Pancreas (tissue), 10 donors: ENCODE results near the gene B4GALNT4. TPM values are rescaled to one million over a fixed set of nuclear protein-coding genes. Genes with fewer than 3 reads are reported as not detected.

Source experiments
- ATAC-seq, 4 donors: fragments of 200-7000 bp; cut with Tn5 transposase; one replicate each; pipeline versions ENCODE4 v1.8.0 to v1.9.1; 2020; ENCODE audit warnings: mild to moderate bottlenecking in 4 of 4, moderate library complexity in 4 of 4
- DNase-seq, 6 donors: peaks; one replicate each; pipeline ENCODE4 v3.0.0-alpha.2; 2020
- FAIRE-seq: peaks from 2 replicates; lab custom pipeline; 2012; peaks lifted over from hg19 to GRCh38; lab: Jason Lieb, UNC
- H3K27ac ChIP-seq, 4 donors: fragments of 200-600 bp; sonication (generic); 1 replicate in 3 of 4; 2 replicates in 1 of 4; pipeline versions ENCODE4 v1.5.0 to v1.8.0; 2020
- H3K27me3 ChIP-seq, 4 donors: fragments of 200-600 bp; one replicate each; pipeline ENCODE4 v1.8.0; 2021
- H3K36me3 ChIP-seq, 3 donors: fragments of 200-600 bp; sonication (generic) in 1 of 3; one replicate each; pipeline versions ENCODE4 v1.5.0 to v1.8.0; 2020 to 2021
- H3K4me1 ChIP-seq, 3 donors: fragments of 200-600 bp; one replicate each; pipeline ENCODE4 v1.8.0; 2021
- H3K4me3 ChIP-seq, 4 donors: fragments of 200-600 bp; sonication (generic) in 2 of 4; one replicate each; pipeline versions ENCODE4 v1.5.0 to v1.8.0; 2020 to 2021
- H3K9me3 ChIP-seq, 4 donors: fragments of 200-600 bp; one replicate each; pipeline ENCODE4 v1.8.0; 2021
- WGBS, 2 donors: extraction: QIAGEN DNeasy Blood & Tissue Kit; methylation state at CpG; one replicate each; pipeline ENCODE4 v1.1.7; 2013; 5-methylcytosine and 5-hydroxymethylcytosine counted together
- intact Hi-C, 3 donors: fragments of 100-400 bp; cut with DNase I; formaldehyde crosslinking; loops; one replicate each; pipeline versions ENCODE4 v1.11.1 to v1.14.2; 2022
- polyA plus RNA-seq, 2 donors: library from polyadenylated mRNA; stranded (reverse); fragments of 200-250 nt; gene quantifications; one replicate each; pipeline ENCODE4 v1.2.3, GENCODE V29; 2013
- total RNA-seq, 6 donors: library from RNA; stranded (reverse); fragmentation: NEBNext Ultra II Directional in 4 of 6; extraction: Animal tissue kit (Norgen Biotek cat#: 25700) in 4 of 6; gene quantifications; one replicate each; pipeline versions ENCODE4 v1.2.1 to v1.2.4, GENCODE V29; 2021 to 2023
- TF ChIP-seq, protein P1 (sequence below), 4 donors: fragments of 200-600 bp; sonication (generic) in 3 of 4; IDR thresholded peaks; one replicate each; pipeline versions ENCODE4 v1.5.0 to v1.8.0; 2021; ENCODE audit warnings: antibody characterized with exemption in 4 of 4
- donor health status: healthy with polysubstance abuse.
- donor health status: DM: no; HTN: no; CAD: no; lungs with moderate emphysema.
- donor health status: DM: no; HTN: no; CAD: no.
- donor health status: control.
- donor health status: control.
- donor health status: Bipolar disorder and iron deficiency.
- donor health status: DM: yes; HTN: yes; CAD: no.
- donor health status: DM: no; HTN: no; CAD: no.
- donor health status: DM: no; HTN: no; CAD: no.
- donor health status: DM: yes; HTN: yes; CAD: no.

Gene B4GALNT4
- total and polyA plus RNA-seq, 8 donors = 0.95 to 25.9 (median 2.0) TPM

DNA sequence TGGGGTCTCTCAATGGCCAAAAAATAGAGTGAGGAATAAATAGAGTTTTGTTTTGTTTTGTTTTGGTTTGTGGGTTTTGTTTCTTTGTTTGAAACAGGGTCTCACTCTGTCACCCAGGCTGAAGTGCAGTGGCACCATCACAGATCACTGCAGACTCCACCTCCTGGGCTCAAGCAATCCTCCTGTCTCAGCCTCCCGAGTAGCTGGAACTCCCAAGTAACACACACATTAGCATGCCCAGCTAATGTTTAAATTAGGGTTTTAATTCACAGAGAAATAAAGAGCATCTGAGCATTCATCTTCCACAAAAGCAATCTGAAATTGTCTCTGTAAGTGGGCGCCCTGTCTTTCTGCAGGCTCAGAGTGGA is 39.4 kb upstream of the B4GALNT4 start:
- H3K4me1 ChIP-seq = peaks cover 0 to 15% (median 7%) of the 10 kb centered on the region in 3 donors
- ATAC-seq (no peak), DNase-seq (no peak), FAIRE-seq (no peak)
- no peak overlapping the region for H3K4me3 ChIP-seq
- intact Hi-C loops = no loop called here
- H3K27me3 ChIP-seq = no peaks in the 10 kb centered on the region
- H3K27ac ChIP-seq = no peak overlapping the region
- TF ChIP-seq, protein P1, sequence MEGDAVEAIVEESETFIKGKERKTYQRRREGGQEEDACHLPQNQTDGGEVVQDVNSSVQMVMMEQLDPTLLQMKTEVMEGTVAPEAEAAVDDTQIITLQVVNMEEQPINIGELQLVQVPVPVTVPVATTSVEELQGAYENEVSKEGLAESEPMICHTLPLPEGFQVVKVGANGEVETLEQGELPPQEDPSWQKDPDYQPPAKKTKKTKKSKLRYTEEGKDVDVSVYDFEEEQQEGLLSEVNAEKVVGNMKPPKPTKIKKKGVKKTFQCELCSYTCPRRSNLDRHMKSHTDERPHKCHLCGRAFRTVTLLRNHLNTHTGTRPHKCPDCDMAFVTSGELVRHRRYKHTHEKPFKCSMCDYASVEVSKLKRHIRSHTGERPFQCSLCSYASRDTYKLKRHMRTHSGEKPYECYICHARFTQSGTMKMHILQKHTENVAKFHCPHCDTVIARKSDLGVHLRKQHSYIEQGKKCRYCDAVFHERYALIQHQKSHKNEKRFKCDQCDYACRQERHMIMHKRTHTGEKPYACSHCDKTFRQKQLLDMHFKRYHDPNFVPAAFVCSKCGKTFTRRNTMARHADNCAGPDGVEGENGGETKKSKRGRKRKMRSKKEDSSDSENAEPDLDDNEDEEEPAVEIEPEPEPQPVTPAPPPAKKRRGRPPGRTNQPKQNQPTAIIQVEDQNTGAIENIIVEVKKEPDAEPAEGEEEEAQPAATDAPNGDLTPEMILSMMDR (IDR thresholded peaks at IDR 0.05) = no peak
- WGBS, 2 donors = 84 to 87% methylated on average over 2 of the region's 2 CpGs
- no peaks in the 10 kb centered on the region for H3K36me3 ChIP-seq
- no peaks in the 10 kb centered on the region for H3K9me3 ChIP-seq

DNA sequence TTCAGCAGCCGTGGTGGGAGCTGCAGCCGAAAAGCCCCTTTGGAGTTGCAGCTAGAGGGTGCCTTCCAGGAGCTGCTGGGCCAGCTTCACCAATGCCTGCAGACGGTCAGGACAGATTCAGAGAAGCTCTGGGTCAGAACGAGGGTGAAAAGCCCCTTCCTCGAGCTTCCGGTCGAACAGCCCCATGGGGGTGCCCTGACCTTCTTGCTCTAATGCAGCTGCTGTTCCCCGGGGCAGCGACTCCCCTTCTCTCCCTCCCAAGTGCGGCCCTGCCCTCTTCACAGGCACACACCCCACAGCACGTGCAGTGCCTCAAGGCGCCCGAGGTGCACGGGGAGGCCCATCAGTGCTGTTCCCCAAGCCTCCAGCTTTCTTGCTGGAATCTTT is 39.0 kb upstream of the B4GALNT4 start:
- Histone ChIP-seq H3K27me3 (no peaks in the 10 kb centered on the region), H3K4me3 (no peak overlapping the region), H3K4me1 (peaks cover 0 to 15% (median 7%) of the 10 kb centered on the region in 3 donors), H3K36me3 (no peaks in the 10 kb centered on the region), H3K27ac (no peak overlapping the region), H3K9me3 (no peaks in the 10 kb centered on the region)
- intact Hi-C loops = no loop called here
- WGBS, 2 donors = 70 to 77% methylated on average over 14 of the region's 14 CpGs
- no peak for FAIRE-seq
- TF ChIP-seq, protein P1 (IDR thresholded peaks at IDR 0.05) = no peak
- no peak for ATAC-seq
- no peak for DNase-seq

DNA sequence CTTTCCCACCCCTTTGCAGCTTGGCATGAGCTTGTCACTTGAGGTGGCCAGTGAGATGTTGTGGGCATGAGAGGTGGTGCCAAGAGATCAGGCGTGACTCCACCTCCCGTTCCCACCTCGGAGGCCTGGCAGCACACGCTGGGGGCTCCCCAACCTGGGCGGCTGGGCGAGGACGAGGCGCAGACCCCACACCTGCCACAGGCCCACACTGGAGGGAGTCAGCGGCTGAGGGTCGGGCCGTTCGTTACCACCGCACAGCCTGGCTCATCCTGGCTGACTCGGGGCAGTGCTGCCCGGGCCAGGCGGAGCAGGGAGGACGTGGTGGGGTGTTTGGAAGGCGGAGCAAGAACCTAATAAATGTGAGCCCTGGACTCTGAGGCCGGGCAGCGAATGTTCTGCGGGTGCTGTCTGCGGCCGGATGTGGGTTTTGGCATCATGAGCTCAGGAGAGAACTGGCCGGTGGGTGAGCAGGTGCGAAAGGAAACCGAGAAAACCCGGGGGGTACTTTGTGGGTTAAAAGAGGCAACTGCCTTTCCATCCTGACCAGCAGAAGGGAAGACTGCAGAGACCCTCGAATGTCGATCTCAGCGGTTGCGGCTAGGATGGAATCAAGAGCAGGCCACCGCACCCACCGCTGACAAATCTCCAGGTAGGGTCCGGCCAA is 38.5 kb upstream of the B4GALNT4 start:
- DNase-seq (no peak), FAIRE-seq (no peak), ATAC-seq (no peak)
- Histone ChIP-seq H3K36me3 (no peaks in the 10 kb centered on the region), H3K27me3 (no peaks in the 10 kb centered on the region), H3K4me1 (peaks cover 0 to 15% (median 7%) of the 10 kb centered on the region in 3 donors), H3K9me3 (no peaks in the 10 kb centered on the region), H3K27ac (no peak overlapping the region), H3K4me3 (no peak overlapping the region)
- TF ChIP-seq, protein P1 (IDR thresholded peaks at IDR 0.05) = no peak
- intact Hi-C loops = no loop called here
- WGBS, 2 donors = 77 to 86% methylated on average over 34 of the region's 34 CpGs

DNA sequence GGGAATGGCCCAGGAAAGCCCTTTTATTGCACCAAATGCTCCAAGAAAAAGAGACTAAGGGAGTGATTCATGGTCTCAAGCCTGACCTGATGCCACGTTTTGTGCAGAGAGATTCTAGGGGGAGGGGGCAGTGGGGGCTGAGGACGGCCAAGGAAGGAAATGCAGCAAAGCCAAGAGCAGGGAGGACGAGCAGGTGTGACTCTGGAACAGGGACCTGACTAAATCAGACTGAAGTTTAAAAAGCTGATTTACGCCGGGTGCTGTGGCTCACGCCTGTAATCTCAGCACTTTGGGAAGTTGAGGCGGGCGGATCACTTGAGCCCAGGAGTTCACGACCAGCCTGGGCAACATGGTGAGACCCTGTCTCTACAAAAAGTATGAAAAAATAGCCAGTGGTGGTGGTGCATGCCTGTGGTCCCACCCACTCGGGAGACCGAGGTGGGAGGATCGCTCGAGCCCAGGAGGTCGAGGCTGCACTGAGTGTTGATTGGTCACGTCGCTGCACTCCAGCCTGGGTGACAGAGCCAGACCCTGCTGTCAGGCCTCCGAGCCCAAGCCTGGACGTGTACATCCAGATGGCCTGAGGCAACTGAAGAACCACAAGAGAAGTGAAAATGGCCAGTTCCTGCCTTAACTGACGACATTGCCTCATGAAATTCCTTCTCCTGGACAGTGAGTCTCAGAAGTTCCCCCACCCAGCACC is 37.8 kb upstream of the B4GALNT4 start:
- ATAC-seq (no peak), DNase-seq (no peak), FAIRE-seq (no peak)
- WGBS, 2 donors = 77 to 84% methylated on average over 17 to 19 of the region's 19 CpGs
- Histone ChIP-seq H3K27me3 (no peaks in the 10 kb centered on the region), H3K4me3 (no peak overlapping the region), H3K9me3 (no peaks in the 10 kb centered on the region), H3K4me1 (peaks cover 0 to 10% (median 7%) of the 10 kb centered on the region in 3 donors), H3K27ac (no peak overlapping the region), H3K36me3 (no peaks in the 10 kb centered on the region)
- TF ChIP-seq, protein P1 (IDR thresholded peaks at IDR 0.05) = no peak
- intact Hi-C loops = no loop called here
